HL-60/S4 (cell line): ENCODE results near the gene NEUROD1.

Source experiments
- in situ Hi-C: fragments of 300-500 bp; cut with MboI; formaldehyde crosslinking; loops from 2 replicates; pipeline ENCODE4 v1.14.3; 2022; ENCODE audit warnings: low sequenced_read_pairs

The NEUROD1 gene

GRCh38 chr2:181680937-181681811 lies 857 bp upstream of the NEUROD1 start:
- in situ Hi-C loops, result no loop called here

DNA sequence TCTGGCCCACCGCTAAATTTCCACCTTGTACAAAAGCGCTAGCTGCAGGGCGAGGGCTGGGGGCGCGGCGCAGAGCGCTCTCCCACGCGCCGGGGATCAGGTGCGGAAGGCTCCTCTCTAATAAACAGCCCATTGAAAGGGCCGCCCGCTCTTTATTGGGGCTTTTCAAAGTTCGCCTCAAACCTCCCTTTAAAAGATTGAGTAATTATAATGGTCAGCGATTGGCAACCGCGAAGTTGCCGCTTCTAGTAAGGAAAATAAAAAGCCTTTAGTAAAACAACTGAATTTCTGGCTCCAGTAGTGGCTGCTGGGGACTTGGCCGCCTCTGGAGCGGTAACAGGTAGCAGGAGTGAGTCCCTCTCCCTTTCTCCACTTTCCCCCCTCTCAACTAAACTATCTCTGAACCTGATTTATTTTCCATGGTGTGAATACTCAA lies 755 bp downstream of the NEUROD1 start:
- in situ Hi-C loops, result no loop called here

DNA sequence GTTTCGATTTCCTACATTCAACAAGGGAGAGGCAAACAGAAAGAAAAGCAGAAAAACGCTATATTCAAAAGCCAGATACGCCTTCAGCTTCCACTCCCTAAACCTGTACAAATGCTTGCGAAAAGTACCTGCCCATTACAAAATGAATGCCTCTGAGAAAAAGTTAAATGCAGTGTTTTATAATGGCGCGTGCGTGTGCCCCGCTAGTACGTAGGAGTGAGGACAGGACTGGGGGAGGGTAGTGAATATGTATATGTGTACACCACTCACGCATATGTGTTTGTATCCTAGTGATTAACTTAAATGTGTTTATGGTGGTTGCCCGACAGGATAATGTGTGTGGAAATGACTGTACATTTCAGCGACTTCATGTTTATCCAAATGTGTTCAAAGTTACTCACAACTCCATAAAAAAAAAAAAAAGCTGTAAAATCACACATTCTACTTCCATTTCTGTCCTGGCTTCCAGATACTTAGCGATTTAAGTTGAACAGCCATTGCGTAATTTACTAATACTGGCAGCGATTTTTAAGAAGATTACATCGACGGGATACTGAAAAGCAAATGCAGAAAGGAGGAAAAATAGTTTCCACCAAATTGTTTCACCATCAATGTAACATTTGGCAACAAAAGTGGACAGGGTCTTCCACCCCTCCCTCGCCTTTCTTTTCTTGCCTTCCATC lies 1.3 kb downstream of the NEUROD1 start:
- in situ Hi-C loops, result no loop called here

DNA sequence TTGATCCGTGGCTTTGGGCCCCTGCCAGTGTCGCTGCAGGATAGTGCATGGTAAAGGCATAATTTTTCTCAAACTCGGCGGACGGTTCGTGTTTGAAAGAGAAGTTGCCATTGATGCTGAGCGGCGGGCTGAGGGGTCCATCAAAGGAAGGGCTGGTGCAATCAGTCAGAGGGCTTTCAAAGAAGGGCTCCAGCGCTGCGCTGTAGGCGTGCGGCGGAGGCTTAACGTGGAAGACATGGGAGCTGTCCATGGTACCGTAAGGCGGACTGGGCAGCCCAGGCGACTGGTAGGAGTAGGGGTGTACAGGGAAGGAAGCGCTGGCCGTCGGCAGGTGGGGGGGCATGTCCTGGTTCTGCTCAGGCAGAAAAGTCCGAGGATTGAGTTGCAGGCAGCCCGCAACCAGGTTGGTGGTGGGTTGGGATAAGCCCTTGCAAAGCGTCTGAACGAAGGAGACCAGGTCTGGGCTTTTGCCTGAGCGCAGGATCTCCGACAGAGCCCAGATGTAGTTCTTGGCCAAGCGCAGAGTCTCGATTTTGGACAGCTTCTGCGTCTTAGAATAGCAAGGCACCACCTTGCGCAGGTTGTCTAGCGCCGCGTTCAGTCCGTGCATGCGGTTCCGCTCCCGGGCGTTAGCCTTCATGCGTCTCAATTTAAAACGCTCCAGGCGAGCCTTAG lies 2.3 kb downstream of the NEUROD1 start:
- in situ Hi-C loops, result no loop called here

GRCh38 chr2:181675254-181675653 lies 5.1 kb downstream of the NEUROD1 start:
- in situ Hi-C loops, result no loop called here

- in situ Hi-C loops, result no loop called here
Observed at GRCh38 chr2:181674461-181674860, 5.9 kb downstream of the NEUROD1 start.

DNA sequence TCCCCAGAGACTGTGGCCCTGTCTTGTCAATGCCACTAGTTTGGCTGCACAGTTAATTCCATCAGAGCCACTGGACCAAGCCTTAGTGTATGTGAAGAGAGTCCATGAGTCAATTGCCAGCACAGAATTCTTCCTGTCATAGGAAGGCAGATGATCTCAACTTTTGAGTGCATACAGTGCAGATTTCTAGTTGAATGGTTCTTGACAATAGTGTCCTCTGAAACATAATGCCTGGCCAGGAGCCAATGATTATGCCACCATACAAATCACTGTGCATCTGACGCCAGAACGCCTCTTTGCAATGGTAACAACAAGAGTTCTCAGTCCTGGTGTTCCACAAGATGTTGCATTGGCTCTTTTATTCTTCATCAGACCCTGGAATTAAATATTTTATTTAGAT lies 7.1 kb downstream of the NEUROD1 start:
- in situ Hi-C loops, result no loop called here

- in situ Hi-C loops, result no loop called here
Observed at GRCh38 chr2:181672255-181673008, 7.9 kb downstream of the NEUROD1 start.

GRCh38 chr2:181670632-181671031 lies 9.7 kb downstream of the NEUROD1 start:
- in situ Hi-C loops, result no loop called here

GRCh38 chr2:181667234-181667633 lies 13.1 kb downstream of the NEUROD1 start:
- in situ Hi-C loops, result no loop called here

DNA sequence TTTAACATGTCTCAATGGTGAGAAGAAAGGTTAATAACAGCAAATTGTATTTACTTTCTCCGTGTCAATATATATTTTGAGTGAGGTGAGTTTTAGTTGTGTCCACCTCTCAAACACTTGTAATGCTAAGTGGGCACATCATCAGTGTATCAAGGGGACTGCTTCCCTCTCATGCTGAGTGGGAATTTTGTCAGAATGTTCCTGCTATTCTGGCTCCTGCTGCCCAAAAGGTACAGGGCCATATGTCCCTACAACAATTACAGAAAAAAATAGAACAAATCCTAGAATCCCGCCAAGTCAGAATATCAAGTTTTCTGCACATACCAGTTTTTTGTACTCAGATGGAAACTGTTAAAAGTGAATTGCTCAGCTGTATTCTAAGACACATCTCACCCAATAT lies 18.0 kb downstream of the NEUROD1 start:
- in situ Hi-C loops, result no loop called here

GRCh38 chr2:181660181-181660580 lies 20.1 kb downstream of the NEUROD1 start:
- in situ Hi-C loops, result no loop called here

DNA sequence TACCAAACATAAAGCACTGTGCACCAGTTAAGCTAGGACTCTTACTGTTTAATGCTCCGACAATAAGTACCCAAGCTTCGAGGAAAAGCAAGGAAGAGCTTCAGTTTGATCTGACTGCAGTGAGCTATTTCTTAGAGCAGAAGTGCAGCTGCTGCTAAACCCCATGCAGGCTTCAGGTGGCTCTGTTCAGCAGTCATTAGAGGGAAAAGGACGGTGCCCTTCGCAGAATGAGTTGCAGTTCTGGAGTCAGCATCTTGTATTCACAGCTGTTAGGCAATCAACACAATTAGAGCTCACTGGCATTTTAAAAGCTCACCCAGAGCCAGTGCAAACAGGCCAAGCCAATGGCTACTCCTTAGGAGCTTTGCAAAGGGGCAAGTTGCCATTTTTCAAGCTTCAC lies 21.9 kb downstream of the NEUROD1 start:
- in situ Hi-C loops, result no loop called here

DNA sequence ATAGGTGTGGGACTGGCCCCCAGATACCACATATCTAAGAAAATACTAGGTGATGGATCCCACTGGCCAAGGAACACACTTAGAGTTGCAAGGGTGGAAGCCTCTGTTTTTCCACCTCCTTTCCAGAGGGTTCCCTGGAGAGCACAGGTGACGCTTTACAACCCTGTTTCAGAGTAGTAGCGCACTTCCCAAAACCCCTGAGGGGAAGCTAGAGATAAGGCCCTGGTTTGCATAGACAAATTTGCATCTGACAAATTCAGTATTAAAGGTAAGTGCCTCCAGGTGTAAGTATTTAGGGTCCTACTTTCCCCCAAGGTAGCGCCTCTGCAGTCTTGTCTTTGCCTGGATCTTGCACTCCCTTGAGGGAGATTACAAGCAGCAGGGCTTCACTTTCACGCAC lies 22.9 kb downstream of the NEUROD1 start:
- in situ Hi-C loops, result no loop called here

DNA sequence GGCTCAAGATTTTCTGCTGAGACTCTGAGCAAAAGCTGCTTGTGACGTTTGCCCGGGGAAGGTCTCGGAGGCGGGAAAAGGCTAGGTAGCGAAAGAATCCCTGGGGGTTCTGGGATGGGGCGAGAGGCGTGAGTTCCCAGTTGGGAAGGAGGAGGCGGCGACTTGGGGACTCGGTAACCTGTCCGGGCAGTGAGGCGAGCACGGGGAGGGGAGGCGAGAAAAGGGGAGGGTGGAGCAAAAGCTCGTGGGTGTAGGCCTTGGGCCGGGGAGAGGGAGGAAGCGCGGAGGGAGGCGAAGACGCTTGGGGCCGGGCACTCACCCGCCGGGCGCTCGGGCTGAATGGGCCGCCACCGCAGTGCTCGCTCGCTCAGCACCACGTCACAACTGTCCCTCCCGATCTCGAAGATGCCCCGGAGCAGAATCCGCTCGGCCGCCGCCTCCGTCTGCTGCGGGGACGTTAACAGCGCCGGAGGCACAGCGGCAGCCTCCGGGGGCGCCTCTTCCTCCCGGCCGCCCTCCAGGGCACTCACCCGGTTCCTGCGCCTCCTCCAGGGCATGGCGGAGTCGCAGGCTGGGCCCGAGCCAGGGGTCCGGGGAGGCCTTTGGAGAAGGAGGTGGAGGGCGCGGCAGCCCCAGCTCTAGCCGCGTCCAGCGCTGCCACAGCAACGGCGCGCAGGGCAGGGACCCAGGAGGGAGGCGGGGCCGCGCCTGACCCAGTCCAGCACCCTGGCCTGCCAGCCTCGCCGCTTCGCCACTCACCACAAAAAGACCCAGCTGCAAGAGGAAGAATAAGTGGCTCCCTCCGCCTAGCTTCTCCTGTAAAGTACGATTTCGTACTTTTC lies 23.6 kb downstream of the NEUROD1 start, which contains the start of gene CERKL:
Gene CERKL, minus strand, starts transcription at position 656 of the 842 bp plus-strand sequence. Its CDS starts 99 bp downstream, at position 557.
- in situ Hi-C loops, result no loop called here

GRCh38 chr2:181655519-181655918 lies 24.8 kb downstream of the NEUROD1 start:
- in situ Hi-C loops, result no loop called here

DNA sequence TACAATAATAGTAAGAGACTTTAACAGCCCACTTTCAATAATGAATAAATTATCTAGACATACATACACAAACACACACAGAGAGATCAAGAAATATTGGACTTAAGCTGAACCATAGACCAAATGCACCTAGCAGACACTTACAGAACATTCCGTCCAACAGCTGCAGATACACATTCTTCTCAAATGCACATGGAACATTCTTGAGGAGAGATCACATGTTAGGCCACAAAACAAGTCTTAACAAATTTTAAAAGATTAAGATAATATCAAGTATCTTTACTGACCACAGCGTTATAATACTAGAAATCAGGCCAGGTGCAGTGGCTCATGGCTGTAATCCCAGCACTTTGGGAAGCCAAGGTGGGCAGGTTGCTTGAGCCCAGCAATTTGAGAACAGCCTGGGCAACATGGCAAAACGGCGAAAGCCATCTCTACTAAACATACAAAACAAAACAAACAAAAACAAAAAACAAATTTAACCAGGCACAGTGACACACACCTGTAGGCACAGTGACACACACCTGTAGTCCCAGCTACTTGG lies 30.8 kb downstream of the NEUROD1 start:
- in situ Hi-C loops, result no loop called here

GRCh38 chr2:181648478-181649155 lies 31.7 kb downstream of the NEUROD1 start:
- in situ Hi-C loops, result no loop called here

GRCh38 chr2:181646415-181646987 lies 33.8 kb downstream of the NEUROD1 start:
- in situ Hi-C loops, result no loop called here
